HFFc6 (cell line): ENCODE data around the gene SP2. TPM values are rescaled to one million over a fixed set of nuclear protein-coding genes. Genes with fewer than 3 reads are reported as not detected.

Experiments used
- DNase-seq: peaks from one replicate; pipeline ENCODE4 v3.0.0-alpha.2; 2018
- H3K27ac Mint-ChIP-seq: 2 replicates; pipeline ENCODE4 v1.8.0; 2020; ENCODE audit warnings: mild to moderate bottlenecking, mixed read lengths
- H3K27me3 Mint-ChIP-seq: 2 replicates; pipeline ENCODE4 v1.8.0; 2021; ENCODE audit warnings: mild to moderate bottlenecking, moderate library complexity, mixed read lengths; ENCODE audit not compliant: insufficient read depth
- H3K36me3 Mint-ChIP-seq: 2 replicates; pipeline ENCODE4 v1.8.0; 2021; ENCODE audit warnings: low read depth, mixed read lengths
- H3K4me1 Mint-ChIP-seq: 2 replicates; pipeline ENCODE4 v1.8.0; 2020; ENCODE audit warnings: low read depth, mixed read lengths
- H3K4me3 Mint-ChIP-seq: 2 replicates; pipeline ENCODE4 v1.8.0; 2020; ENCODE audit warnings: mild to moderate bottlenecking, moderate library complexity, mixed read lengths
- H3K9me3 Mint-ChIP-seq: 2 replicates; pipeline ENCODE4 v1.8.0; 2020; ENCODE audit warnings: mild to moderate bottlenecking, mixed read lengths
- CTCF ChIP-seq: fragments of 200-600 bp; sonication (generic); IDR thresholded peaks from 2 replicates; pipeline ENCODE4 v1.5.0; 2021; ENCODE audit warnings: antibody characterized with exemption, mild to moderate bottlenecking
- total RNA-seq, 6 experiments: library from RNA; stranded (reverse); fragmentation: NEBNext Ultra II Directional; extraction: Animal tissue kit (Norgen Biotek cat#: 25700); gene quantifications; 2 replicates in 1 of 6; 3 replicates in 5 of 6; pipeline ENCODE4 v1.2.3, GENCODE V29; 2021

Gene SP2
- total RNA-seq, 6 experiments from 2014 or later, result 10.7 to 17.5 (median 16.4) TPM

- TF ChIP-seq CTCF, result peak; percentile 99
- Mint-ChIP-seq H3K4me1 (peaks cover 10% of the 10 kb centered on the region), H3K27me3 (no peaks in the 10 kb centered on the region; the same call in none of the 2 replicates), H3K9me3 (no peaks in the 10 kb centered on the region), H3K36me3 (no peaks in the 10 kb centered on the region), H3K27ac (no peak overlapping the region), H3K4me3 (no peak overlapping the region)
- DNase-seq, result peak; percentile 69
Observed at GRCh38 chr17:47889734-47890529, 6.1 kb upstream of the SP2 start.

DNA sequence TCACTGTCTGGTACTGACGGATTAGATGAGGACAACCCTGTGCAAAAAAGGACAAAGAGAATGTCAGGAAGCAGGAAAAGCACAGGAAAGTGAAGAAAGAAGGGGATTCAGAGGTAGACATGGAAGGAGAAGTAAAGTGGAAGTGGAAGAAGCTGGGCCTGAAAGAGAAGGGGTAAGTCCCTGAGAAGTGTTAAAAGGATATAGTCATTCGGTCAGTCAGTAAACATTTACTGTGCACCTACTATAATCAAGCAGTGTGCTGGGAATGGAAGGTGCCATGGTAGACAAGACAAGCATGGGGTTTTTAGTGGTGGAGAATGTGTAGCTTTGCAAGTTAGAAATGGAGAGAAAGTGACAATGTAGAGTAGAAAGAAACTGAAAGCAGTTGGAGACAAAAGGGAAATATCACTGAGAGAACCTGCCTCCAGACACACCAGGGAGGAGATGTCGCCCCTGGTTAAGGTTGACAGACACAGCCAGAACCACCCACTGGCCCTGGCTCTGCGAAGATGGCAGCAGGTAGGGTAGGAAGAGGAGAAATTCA, 4.4 kb upstream of the SP2 start:
- H3K27me3 Mint-ChIP-seq, result peaks cover 3% of the 10 kb centered on the region
- no peak for TF ChIP-seq CTCF
- H3K4me1 Mint-ChIP-seq, result peaks cover 12% of the 10 kb centered on the region
- no peaks in the 10 kb centered on the region for H3K36me3 Mint-ChIP-seq
- DNase-seq, result no peak
- no peak overlapping the region for H3K4me3 Mint-ChIP-seq
- H3K27ac Mint-ChIP-seq, result no peak overlapping the region
- H3K9me3 Mint-ChIP-seq, result no peaks in the 10 kb centered on the region

DNA sequence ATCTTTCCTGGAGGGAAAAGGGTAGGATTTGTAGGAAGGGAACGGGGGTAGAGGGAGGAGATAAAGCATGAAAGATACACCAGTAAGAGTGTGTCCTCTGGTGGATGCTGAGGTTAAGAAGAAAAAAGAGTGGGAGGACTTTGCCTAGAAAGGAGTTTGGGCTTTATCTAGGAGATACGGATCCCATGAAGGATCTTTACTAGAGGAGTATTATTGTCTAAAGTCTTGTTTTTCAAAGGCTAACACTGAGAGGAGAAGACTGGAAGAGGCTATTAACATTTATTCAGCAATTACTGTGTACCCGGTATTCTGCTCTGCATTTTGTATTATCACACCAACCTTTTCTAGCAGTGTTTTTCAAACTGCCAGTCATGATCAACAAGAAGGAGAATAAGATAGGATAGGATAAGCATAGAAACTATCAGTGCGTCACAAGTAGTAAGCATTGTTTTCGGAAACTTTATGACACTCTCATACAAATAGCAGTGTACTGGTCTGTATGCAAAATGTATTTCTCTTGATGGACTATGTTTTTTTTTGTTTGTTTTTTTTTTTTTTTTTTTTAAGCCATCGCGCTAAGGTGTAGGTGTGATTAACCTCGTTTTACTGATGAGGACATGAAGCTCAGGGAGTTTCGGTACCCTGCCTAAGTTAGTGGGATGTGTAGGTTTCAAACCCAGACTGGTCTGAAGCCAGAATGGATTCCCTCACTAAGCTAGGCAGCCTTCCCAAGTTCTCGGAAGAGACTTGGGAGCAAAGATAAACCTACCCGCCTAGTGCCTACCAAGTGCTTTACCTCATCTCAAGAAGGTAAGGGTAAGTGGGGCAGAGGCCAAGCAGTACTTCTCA, 1.3 kb upstream of the SP2 start:
- Mint-ChIP-seq H3K27ac (peak overlapping the region; percentile 97), H3K9me3 (no peaks in the 10 kb centered on the region), H3K36me3 (0 out of 2 replicates have a peak, but pooled peaks cover 11% of the 10 kb centered on the region), H3K4me1 (peaks cover 25% of the 10 kb centered on the region), H3K27me3 (peaks cover 3% of the 10 kb centered on the region), H3K4me3 (peak overlapping the region; percentile 97)
- peak; percentile 15 for DNase-seq
- TF ChIP-seq CTCF, result no peak; the same call in 1 of the 2 replicates

DNA sequence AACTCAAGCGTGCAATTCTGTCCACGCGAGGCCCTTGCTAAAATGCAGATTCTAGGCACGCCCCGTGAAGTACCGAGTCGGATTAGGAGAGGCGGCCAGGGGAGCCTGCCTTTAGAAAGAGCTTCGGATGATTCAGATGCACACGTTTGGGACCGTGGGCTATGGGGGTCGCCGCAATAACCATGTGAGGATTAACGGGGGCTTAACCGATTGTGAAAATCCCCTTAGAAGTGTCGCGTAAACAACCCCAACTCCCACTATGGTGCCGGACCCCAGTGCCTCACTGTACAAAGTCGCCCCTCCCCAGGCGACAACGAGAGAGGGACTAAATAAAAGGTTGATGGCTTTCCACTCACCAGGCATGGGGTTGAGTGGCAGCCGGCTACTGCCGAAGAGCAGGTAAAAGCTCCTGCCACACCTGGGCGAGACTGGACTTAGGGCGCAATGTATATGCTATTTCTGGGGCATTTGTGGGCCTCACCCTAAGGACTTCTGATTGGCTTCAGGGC, 635 bp upstream of the SP2 start:
- no peak for TF ChIP-seq CTCF
- H3K27me3 Mint-ChIP-seq, result peaks cover 3% of the 10 kb centered on the region
- 0 out of 2 replicates have a peak, but pooled peaks cover 11% of the 10 kb centered on the region for H3K36me3 Mint-ChIP-seq
- peak overlapping the region; percentile 97 for H3K4me3 Mint-ChIP-seq
- H3K4me1 Mint-ChIP-seq, result peaks cover 28% of the 10 kb centered on the region
- no peak for DNase-seq
- H3K27ac Mint-ChIP-seq, result peak overlapping the region; percentile 97
- no peaks in the 10 kb centered on the region for H3K9me3 Mint-ChIP-seq

DNA sequence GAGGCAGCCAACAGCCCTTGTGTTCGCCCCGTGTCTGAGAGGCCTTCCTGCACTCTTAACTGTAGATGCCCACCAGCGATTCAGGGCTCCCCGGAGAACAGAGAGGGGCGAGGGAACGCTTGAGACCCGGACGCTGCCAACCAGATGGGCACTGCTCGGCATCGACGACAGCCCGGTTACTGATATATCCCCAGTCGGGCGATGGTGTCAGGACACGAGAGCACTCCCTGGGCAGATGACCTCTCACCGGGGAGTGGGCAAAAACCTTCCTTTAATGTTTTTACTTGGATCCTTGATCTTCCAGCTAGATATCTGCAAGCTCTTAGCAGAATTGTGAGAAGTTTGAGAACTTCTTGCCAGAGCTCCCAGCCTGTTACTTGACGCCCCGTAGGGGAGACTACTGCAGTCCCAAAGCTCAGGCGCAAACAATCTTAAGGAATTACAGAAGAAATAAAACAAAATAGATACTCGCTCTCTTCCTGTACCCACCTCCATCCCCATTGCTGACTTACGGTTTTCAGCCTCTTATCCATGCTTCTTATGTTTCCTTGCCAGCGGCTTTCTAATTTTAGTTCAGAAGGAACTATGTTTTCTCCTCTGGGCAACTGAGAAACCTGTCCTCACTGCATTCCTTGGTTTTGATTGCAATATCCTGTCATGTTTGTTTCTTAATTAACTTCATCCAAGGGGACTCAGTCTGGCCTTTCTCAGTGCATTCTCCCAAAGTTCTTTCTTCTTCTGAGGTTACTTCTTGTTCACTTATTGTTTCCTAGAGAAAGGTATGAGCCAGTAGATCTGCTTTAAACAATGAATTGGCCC, 845 bp downstream of the SP2 start:
- H3K9me3 Mint-ChIP-seq, result no peaks in the 10 kb centered on the region
- H3K27ac Mint-ChIP-seq, result peak overlapping the region; percentile 87
- no peak for DNase-seq

More for the DNA sequence above, 845 bp downstream of the SP2 start:
- Mint-ChIP-seq H3K36me3 (0 out of 2 replicates have a peak, but pooled peaks cover 11% of the 10 kb centered on the region), H3K4me3 (peak overlapping the region; percentile 88), H3K27me3 (peaks cover 3% of the 10 kb centered on the region), H3K4me1 (peaks cover 34% of the 10 kb centered on the region)
- 0 out of 2 replicates have a peak, but pooled peaks have one; percentile 4 for TF ChIP-seq CTCF
